ENCODE data around the gene ASPG. TPM values are rescaled to one million over a fixed set of nuclear protein-coding genes. Genes with fewer than 3 reads are reported as not detected.

Gene ASPG
- total and polyA plus RNA-seq, 2 donors (not counting 3 experiments of a cell fraction or from before 2014, with no cell fraction given) = not detected

DNA sequence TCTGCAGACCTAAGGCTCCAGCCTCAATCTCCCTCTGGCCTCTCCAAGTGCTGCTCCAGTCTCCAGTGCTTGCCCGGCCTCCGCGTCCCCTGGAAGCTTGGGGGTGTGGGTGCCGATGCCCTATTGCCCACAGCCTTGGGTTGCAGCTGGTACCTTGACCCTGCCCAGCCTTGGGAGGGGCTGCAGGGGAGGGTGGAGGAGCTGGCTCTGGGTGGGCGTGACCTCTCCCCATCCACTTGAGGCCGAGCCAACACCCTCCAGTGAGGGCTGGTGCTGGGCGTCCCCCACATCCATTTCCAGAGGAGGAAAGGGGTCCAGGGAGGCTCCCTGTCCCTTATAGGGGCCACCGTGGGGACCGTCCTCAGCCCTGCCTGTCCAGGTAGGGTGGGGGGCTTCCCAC is 77.0 kb downstream of the ASPG start:
- H3K27me3 ChIP-seq (ENCODE audit: control insufficient read depth in 2 of 2, insufficient read depth in 2 of 2, low read length in 2 of 2) = no peaks in the 10 kb centered on the region
- ChIA-PET POLR2A (no interaction called here), CTCF (no interaction called here)
- dilution Hi-C loops (cut with MboI; ENCODE audit: extremely low pct_ligation_motif_present, low sequenced_read_pairs) (no loop called here), intact Hi-C loops (cut with micrococcal nuclease) (no loop called here)
- H3K4me1 ChIP-seq (ENCODE audit: control insufficient read depth, extremely low read depth, insufficient read depth, low read length) = no peaks in the 10 kb centered on the region
- no peak overlapping the region for H2AFZ ChIP-seq (ENCODE audit: low read depth, low read length)
- no peak overlapping the region for H3K27ac ChIP-seq (ENCODE audit: insufficient read depth, low read depth, low read length)
- FAIRE-seq (no peak), DNase-seq (ENCODE audit: low read depth, low spot score) (no peak)
- H3K4me2 ChIP-seq (ENCODE audit: insufficient read depth, low read length) = no peak overlapping the region
- no peak overlapping the region for H3K9ac ChIP-seq (replicated peaks; ENCODE audit: extremely low read depth, insufficient read depth, low read length)
- H3K4me3 ChIP-seq (replicated peaks in 1 of 3; ENCODE audit: insufficient read depth in 1 of 3, low read depth in 1 of 3, low read length in 3 of 3) = no peak overlapping the region
- H3K36me3 ChIP-seq (ENCODE audit: control insufficient read depth in 2 of 2, extremely low read depth in 1 of 2, insufficient read depth in 2 of 2, low read length in 2 of 2) = peaks cover 0 to 2% of the 10 kb centered on the region in 2 experiments
- H4K20me1 ChIP-seq (replicated peaks; ENCODE audit: control insufficient read depth, extremely low read depth, insufficient read depth, low read length) = no peaks in the 10 kb centered on the region
- no TSS peak for BruUV-seq (replicated peaks)
- no peaks in the 10 kb centered on the region for H3K9me1 ChIP-seq (replicated peaks; ENCODE audit: control insufficient read depth, extremely low read depth, insufficient read depth, low read length)
- no peak for TF ChIP-seq MYC (IDR thresholded peaks at IDR 0.05; ENCODE audit: low read depth, low read length)
- no peak for TF ChIP-seq EZH2 (IDR thresholded peaks at IDR 0.05; ENCODE audit: borderline replicate concordance, low read depth, low read length, severe bottlenecking)
- TF ChIP-seq POLR2AphosphoS5 (IDR thresholded peaks at IDR 0.05; ENCODE audit: insufficient read depth, low read depth, low read length) = no peak
- no peak for TF ChIP-seq POLR2A (IDR thresholded peaks at IDR 0.05; ENCODE audit: low read depth, low read length)
- no peak for TF ChIP-seq JUN (IDR thresholded peaks at IDR 0.05; ENCODE audit: borderline replicate concordance, insufficient read depth, insufficient read length, low read depth)
- TF ChIP-seq FOS (IDR thresholded peaks at IDR 0.05; ENCODE audit: borderline replicate concordance, insufficient read depth, low read length) = no peak
- TF ChIP-seq, protein P1, sequence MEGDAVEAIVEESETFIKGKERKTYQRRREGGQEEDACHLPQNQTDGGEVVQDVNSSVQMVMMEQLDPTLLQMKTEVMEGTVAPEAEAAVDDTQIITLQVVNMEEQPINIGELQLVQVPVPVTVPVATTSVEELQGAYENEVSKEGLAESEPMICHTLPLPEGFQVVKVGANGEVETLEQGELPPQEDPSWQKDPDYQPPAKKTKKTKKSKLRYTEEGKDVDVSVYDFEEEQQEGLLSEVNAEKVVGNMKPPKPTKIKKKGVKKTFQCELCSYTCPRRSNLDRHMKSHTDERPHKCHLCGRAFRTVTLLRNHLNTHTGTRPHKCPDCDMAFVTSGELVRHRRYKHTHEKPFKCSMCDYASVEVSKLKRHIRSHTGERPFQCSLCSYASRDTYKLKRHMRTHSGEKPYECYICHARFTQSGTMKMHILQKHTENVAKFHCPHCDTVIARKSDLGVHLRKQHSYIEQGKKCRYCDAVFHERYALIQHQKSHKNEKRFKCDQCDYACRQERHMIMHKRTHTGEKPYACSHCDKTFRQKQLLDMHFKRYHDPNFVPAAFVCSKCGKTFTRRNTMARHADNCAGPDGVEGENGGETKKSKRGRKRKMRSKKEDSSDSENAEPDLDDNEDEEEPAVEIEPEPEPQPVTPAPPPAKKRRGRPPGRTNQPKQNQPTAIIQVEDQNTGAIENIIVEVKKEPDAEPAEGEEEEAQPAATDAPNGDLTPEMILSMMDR (IDR thresholded peaks at IDR 0.05; ENCODE audit: extremely low read depth in 1 of 2, insufficient read depth in 1 of 2, low read depth in 1 of 2, low read length in 2 of 2) = no peak
- TF ChIP-seq GATA2 (IDR thresholded peaks at IDR 0.05; ENCODE audit: insufficient read depth, insufficient read length, low read depth, low read length) = no peak
- TF ChIP-seq, protein P2, sequence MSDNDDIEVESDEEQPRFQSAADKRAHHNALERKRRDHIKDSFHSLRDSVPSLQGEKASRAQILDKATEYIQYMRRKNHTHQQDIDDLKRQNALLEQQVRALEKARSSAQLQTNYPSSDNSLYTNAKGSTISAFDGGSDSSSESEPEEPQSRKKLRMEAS (IDR thresholded peaks at IDR 0.05; ENCODE audit: insufficient read depth, insufficient read length) = no peak
- H3K79me2 ChIP-seq (ENCODE audit: control insufficient read depth, insufficient read depth, low read length) = no peaks in the 10 kb centered on the region
- H3K9me3 ChIP-seq (replicated peaks; ENCODE audit: control insufficient read depth, insufficient read depth, low read length) = no peaks in the 10 kb centered on the region

Data from endothelial cell of umbilical vein (primary cell).